ENCODE data around the gene RLN3. TPM values are rescaled to one million over a fixed set of nuclear protein-coding genes. Genes with fewer than 3 reads are reported as not detected.
A peak's percentile ranks its signal among the peaks of the same experiment; 100 is the strongest.

RLN3 gene
- total RNA-seq, 1 experiment from 2014 or later, result not detected

DNA sequence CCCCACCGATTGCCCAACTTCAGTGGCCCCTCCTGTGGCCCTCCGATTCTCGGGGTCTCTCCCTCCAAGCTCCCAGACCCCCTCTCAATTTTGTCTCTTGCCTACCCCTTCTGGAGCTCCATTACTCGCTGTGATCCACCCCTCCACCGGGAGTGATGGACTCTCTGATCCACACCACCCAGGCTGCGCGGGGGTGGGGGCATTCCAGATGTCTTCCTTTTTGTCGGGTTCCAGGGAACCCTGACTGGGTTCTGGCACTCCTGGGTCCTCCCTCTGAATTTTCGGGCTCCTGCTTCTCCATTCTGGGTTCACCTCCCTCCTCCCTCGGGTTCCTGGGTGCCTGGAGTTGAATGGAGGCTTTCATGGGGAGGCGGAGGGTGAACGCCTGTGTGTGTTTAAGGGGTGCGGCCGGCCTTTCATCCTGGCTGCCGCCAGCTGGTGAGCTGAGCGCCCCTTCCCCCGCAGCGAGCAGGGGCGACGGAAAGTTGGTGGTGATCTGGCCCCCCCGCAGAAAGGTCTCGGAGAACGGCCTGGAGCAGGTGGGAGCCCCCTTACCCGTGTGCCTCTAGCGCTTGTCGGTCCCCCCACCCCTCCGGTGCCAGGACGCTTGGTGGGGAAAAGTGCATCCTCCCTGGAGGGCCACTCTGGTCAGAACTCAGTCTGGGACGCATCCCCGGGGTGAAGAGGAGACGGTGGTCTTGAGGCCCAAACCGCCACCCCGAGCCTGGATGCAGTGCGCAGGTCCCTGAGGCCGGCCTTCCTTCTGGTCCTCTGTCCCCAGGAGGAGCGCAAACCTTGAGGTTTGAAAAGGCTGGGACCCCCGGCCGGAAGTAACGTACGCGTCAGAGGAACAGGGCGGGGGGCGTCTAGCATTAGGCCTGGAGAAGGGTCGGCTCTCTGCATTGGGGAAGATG is 46.2 kb downstream of the RLN3 start:
- Histone ChIP-seq H3K4me2 (ENCODE audit: low read length) (peak overlapping the region; percentile 93), H3K27ac (ENCODE audit: low read length) (no peak overlapping the region), H3K4me1 (ENCODE audit: insufficient read depth, low read length) (peaks cover 19% of the 10 kb centered on the region), H2AFZ (ENCODE audit: low read length) (peak overlapping the region; percentile 90), H3K27me3 (ENCODE audit: low read length) (no peaks in the 10 kb centered on the region), H4K20me1 (ENCODE audit: low read length) (no peaks in the 10 kb centered on the region), H3K9me2 (replicated peaks; ENCODE audit: low read length) (no peaks in the 10 kb centered on the region), H3K36me3 (ENCODE audit: low read depth, low read length) (no peaks in the 10 kb centered on the region), H3K9ac (ENCODE audit: low read length) (peak overlapping the region; percentile 38), H3K9me3 (ENCODE audit: low read length) (no peaks in the 10 kb centered on the region), H3F3A (ENCODE audit: low read length, unreplicated experiment) (no peaks in the 10 kb centered on the region), H3K79me2 (ENCODE audit: low read length) (peaks cover 13% of the 10 kb centered on the region; the same call in 1 of the 2 replicates), H3K4me3 (ENCODE audit: low read length) (peak overlapping the region; percentile 74)
- CTCF ChIA-PET, result interaction anchor here (0.5 to 0.6 kb wide), 2 partner anchors 16 to 38 kb away, joined by 3 read pairs; no protein-coding TSS in a partner anchor
- POLR2A ChIA-PET (ENCODE audit: unreplicated experiment), result interaction anchor here (0.6 kb wide), 1 partner anchor 433 kb away, joined by 29 read pairs; no protein-coding TSS in a partner anchor
- intact Hi-C loops (cut with micrococcal nuclease), result loop anchor here (1.0 to 10.0 kb wide), 4 partner anchors 63 to 289 kb away; no protein-coding TSS in a partner anchor
- TSS peak; percentile 56 for BruUV-seq (replicated peaks)
- TF ChIP-seq, protein P1, sequence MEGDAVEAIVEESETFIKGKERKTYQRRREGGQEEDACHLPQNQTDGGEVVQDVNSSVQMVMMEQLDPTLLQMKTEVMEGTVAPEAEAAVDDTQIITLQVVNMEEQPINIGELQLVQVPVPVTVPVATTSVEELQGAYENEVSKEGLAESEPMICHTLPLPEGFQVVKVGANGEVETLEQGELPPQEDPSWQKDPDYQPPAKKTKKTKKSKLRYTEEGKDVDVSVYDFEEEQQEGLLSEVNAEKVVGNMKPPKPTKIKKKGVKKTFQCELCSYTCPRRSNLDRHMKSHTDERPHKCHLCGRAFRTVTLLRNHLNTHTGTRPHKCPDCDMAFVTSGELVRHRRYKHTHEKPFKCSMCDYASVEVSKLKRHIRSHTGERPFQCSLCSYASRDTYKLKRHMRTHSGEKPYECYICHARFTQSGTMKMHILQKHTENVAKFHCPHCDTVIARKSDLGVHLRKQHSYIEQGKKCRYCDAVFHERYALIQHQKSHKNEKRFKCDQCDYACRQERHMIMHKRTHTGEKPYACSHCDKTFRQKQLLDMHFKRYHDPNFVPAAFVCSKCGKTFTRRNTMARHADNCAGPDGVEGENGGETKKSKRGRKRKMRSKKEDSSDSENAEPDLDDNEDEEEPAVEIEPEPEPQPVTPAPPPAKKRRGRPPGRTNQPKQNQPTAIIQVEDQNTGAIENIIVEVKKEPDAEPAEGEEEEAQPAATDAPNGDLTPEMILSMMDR (conservative IDR thresholded peaks at IDR 0.05; ENCODE audit: low read depth, low read length), result no peak
- no peak for TF ChIP-seq EZH2 (IDR thresholded peaks at IDR 0.05; ENCODE audit: low read length, unreplicated experiment)
- no peak for TF ChIP-seq EZH2phosphoT487 (IDR thresholded peaks at IDR 0.05; ENCODE audit: borderline replicate concordance, low read length)
- DNase-seq (peak; percentile 46), ATAC-seq (peak; percentile 20)

DNA sequence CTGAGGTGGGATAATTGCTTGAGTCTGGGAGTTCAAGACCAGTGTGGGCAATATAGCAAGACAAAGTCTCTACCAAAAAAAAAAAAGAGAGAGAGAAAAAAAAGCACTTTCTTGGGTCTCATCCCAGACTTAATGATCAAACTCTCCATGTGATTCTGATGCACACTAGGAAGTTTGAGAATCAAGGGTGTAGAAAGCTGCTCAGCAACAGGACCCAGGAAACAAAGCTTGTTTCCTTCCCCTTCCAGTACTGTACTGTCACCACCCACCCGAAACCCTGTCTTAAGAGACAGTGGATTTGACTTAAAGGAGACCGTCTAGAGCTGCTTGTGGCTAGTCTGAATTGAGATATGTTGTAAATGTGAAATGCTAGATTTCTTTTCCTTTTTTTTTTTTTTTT is 50.5 kb downstream of the RLN3 start:
- CTCF ChIA-PET, result interaction anchor here (0.7 kb wide), 1 partner anchor 108 kb away, joined by 3 read pairs; no protein-coding TSS in a partner anchor

More for the DNA sequence above, 50.5 kb downstream of the RLN3 start:
- H3K27me3 ChIP-seq (ENCODE audit: low read length), result no peaks in the 10 kb centered on the region
- ATAC-seq, result no peak
- H3K9me2 ChIP-seq (replicated peaks; ENCODE audit: low read length), result no peaks in the 10 kb centered on the region
- no peak overlapping the region for H3K4me3 ChIP-seq (ENCODE audit: low read length)
- no peak overlapping the region for H3K27ac ChIP-seq (ENCODE audit: low read length)
- no peaks in the 10 kb centered on the region for H3F3A ChIP-seq (ENCODE audit: low read length, unreplicated experiment)
- peaks cover 25% of the 10 kb centered on the region for H3K4me1 ChIP-seq (ENCODE audit: insufficient read depth, low read length)
- H2AFZ ChIP-seq (ENCODE audit: low read length), result no peak overlapping the region
- H3K36me3 ChIP-seq (ENCODE audit: low read depth, low read length), result no peaks in the 10 kb centered on the region
- H3K4me2 ChIP-seq (ENCODE audit: low read length), result no peak overlapping the region
- intact Hi-C loops (cut with micrococcal nuclease), result loop anchor here (10.0 kb wide), 1 partner anchor 294 kb away; no protein-coding TSS in a partner anchor
- BruUV-seq (replicated peaks), result no TSS peak
- no peak for DNase-seq
- H3K9ac ChIP-seq (ENCODE audit: low read length), result no peak overlapping the region
- H3K9me3 ChIP-seq (ENCODE audit: low read length), result no peaks in the 10 kb centered on the region
- TF ChIP-seq, protein P1 (conservative IDR thresholded peaks at IDR 0.05; ENCODE audit: low read depth, low read length), result no peak
- TF ChIP-seq EZH2phosphoT487 (IDR thresholded peaks at IDR 0.05; ENCODE audit: borderline replicate concordance, low read length) (no peak), EZH2 (IDR thresholded peaks at IDR 0.05; ENCODE audit: low read length, unreplicated experiment) (no peak)
- POLR2A ChIA-PET (ENCODE audit: unreplicated experiment), result interaction anchor here (0.6 kb wide), 1 partner anchor 58 kb away, joined by 5 read pairs; the partner anchor contains the start of gene ASF1B
- H4K20me1 ChIP-seq (ENCODE audit: low read length), result no peaks in the 10 kb centered on the region
- H3K79me2 ChIP-seq (ENCODE audit: low read length), result peaks cover 28% of the 10 kb centered on the region

Other genes with a start within 250 kb of the RLN3 start
- 8.0 and 11.4 TPM in 2 replicates for gene ZSWIM4, start 232.7 kb upstream of the RLN3 start, total RNA-seq (2014; rRNA removed)
- 1.7 TPM in 1 of 2 replicates, not detected in the other for gene NANOS3, start 151.0 kb upstream of the RLN3 start, total RNA-seq (2014; rRNA removed)
- gene BRME1, start 122.0 kb upstream of the RLN3 start, total RNA-seq (2014; rRNA removed), result 5.4 and 6.0 TPM in 2 replicates
- 67.7 and 102 TPM in 2 replicates for gene CC2D1A, start 121.9 kb upstream of the RLN3 start, total RNA-seq (2014; rRNA removed)
- gene PODNL1, start 89.7 kb upstream of the RLN3 start, total RNA-seq (2014; rRNA removed), result 0.92 TPM in 1 of 2 replicates, not detected in the other
- gene DCAF15, start 75.6 kb upstream of the RLN3 start, total RNA-seq (2014; rRNA removed), result 50.8 and 85.2 TPM in 2 replicates
- gene RFX1, start 21.8 kb upstream of the RLN3 start, total RNA-seq (2014; rRNA removed), result 7.5 and 9.2 TPM in 2 replicates
- 14.2 and 14.7 TPM in 2 replicates for gene IL27RA, start 3.6 kb downstream of the RLN3 start, total RNA-seq (2014; rRNA removed)
- gene PALM3, start 33.9 kb downstream of the RLN3 start, total RNA-seq (2014; rRNA removed), result 2.3 and 4.8 TPM in 2 replicates
- gene MISP3, start 44.6 kb downstream of the RLN3 start, total RNA-seq (2014; rRNA removed), result 6.1 and 7.8 TPM in 2 replicates
- not detected in 2 replicates for gene C19orf67, start 57.6 kb downstream of the RLN3 start, total RNA-seq (2014; rRNA removed)
- 62.2 and 90.5 TPM in 2 replicates for gene SAMD1, start 62.6 kb downstream of the RLN3 start, total RNA-seq (2014; rRNA removed)
- gene PRKACA, start 89.6 kb downstream of the RLN3 start, total RNA-seq (2014; rRNA removed), result 50.2 and 72.9 TPM in 2 replicates
- 71.2 and 84.7 TPM in 2 replicates for gene ASF1B, start 108.4 kb downstream of the RLN3 start, total RNA-seq (2014; rRNA removed)
- gene ADGRL1, start 178.0 kb downstream of the RLN3 start, total RNA-seq (2014; rRNA removed), result 37.2 and 39.3 TPM in 2 replicates

Data from PC-3 (cell line).